ENCODE results near the gene PHF2. TPM values are rescaled to one million over a fixed set of nuclear protein-coding genes. Genes with fewer than 3 reads are reported as not detected.
A peak's percentile ranks its signal among the peaks of the same experiment; 100 is the strongest.

Gene PHF2
- total RNA-seq, 1 experiment from 2014 or later, result 17.4 TPM

DNA sequence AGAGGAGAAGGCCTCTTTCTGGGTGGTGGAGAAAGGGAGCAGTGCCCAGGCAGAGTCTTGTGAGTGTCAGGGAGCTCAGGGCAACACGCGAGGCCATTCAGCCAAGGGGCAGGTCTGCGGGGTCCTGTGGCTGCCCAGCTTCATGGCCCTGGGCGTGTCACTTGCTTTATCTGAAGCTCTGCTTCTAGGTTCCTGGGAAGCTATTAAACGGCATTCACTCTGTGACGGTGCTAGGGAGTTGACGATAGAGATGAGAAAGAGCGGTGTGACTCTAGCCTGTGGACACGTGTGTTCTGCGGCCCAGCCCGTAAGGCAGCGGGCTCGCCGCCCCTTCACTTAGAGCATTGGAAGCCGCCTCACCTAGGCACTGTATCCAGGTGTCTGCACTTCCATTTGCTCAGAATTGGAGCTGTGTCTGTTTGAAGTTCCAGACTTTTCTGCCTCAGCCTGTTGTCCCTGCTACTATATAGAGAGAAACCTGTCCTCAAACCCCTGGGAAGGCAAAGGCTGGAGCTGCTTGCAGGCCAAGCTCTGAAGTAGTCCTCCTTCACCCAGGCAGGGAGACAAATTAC is 88.3 kb downstream of the PHF2 start:
- no peak overlapping the region for H4K8ac ChIP-seq (replicated peaks; ENCODE audit: insufficient read length, low read depth, low read length)
- H3K27ac Mint-ChIP-seq, result peak overlapping the region in 1 of 3 experiments; percentile 49; a peak in 1 of 7 replicates
- no CpG with 5 or more reads among the region's 15 CpGs for WGBS (ENCODE audit: extremely low coverage, insufficient read length, low lambda C conversion rate)
- no peaks in the 10 kb centered on the region for H3K79me1 ChIP-seq (ENCODE audit: insufficient read depth, low read depth, low read length, poor library complexity, severe bottlenecking)
- no peak overlapping the region for H2BK20ac ChIP-seq (ENCODE audit: low read depth, low read length, poor library complexity, severe bottlenecking)
- H2AK5ac ChIP-seq (ENCODE audit: insufficient read length, low read length), result no peak overlapping the region
- no peak overlapping the region for H3K18ac ChIP-seq (ENCODE audit: insufficient read length, low read depth, low read length)
- H2BK5ac ChIP-seq (ENCODE audit: insufficient read length, low read length), result no peak overlapping the region
- TF ChIP-seq, protein P1, sequence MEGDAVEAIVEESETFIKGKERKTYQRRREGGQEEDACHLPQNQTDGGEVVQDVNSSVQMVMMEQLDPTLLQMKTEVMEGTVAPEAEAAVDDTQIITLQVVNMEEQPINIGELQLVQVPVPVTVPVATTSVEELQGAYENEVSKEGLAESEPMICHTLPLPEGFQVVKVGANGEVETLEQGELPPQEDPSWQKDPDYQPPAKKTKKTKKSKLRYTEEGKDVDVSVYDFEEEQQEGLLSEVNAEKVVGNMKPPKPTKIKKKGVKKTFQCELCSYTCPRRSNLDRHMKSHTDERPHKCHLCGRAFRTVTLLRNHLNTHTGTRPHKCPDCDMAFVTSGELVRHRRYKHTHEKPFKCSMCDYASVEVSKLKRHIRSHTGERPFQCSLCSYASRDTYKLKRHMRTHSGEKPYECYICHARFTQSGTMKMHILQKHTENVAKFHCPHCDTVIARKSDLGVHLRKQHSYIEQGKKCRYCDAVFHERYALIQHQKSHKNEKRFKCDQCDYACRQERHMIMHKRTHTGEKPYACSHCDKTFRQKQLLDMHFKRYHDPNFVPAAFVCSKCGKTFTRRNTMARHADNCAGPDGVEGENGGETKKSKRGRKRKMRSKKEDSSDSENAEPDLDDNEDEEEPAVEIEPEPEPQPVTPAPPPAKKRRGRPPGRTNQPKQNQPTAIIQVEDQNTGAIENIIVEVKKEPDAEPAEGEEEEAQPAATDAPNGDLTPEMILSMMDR (conservative IDR thresholded peaks at IDR 0.05), result no peak
- no peaks in the 10 kb centered on the region for H3K4me1 ChIP-seq (ENCODE audit: insufficient read depth, low read length)
- H2BK15ac ChIP-seq (ENCODE audit: low read depth, low read length), result no peak overlapping the region
- H3K23ac ChIP-seq (ENCODE audit: insufficient read length, low read depth, low read length), result no peak overlapping the region
- no peak overlapping the region for H4K5ac ChIP-seq (ENCODE audit: insufficient read length, low read depth, low read length)
- H3K9me3 ChIP-seq (ENCODE audit: control insufficient read depth, low read depth, low read length), result no peaks in the 10 kb centered on the region
- no peak overlapping the region for H2AFZ ChIP-seq (ENCODE audit: low read length)
- no peaks in the 10 kb centered on the region for H3K79me2 ChIP-seq (ENCODE audit: insufficient read depth, low read length)
- no peaks in the 10 kb centered on the region for H4K20me1 ChIP-seq (ENCODE audit: control insufficient read depth, insufficient read depth, insufficient read length)
- no peak overlapping the region for H3K4me3 Mint-ChIP-seq
- H3K56ac ChIP-seq (ENCODE audit: insufficient read length, low read depth, low read length), result no peak overlapping the region
- H3K27ac ChIP-seq (ENCODE audit: insufficient read length, low read depth, low read length), result no peak overlapping the region
- H4K91ac ChIP-seq (ENCODE audit: insufficient read length, low read depth, low read length), result no peak overlapping the region
- H3K4me2 ChIP-seq (ENCODE audit: insufficient read depth, insufficient read length, low read length), result no peak overlapping the region
- H3K4me1 Mint-ChIP-seq, result peaks cover 0 to 11% of the 10 kb centered on the region in 2 experiments; a peak in 2 of 4 replicates
- H3K23me2 ChIP-seq (ENCODE audit: insufficient read length, low read depth, low read length, poor library complexity, severe bottlenecking), result no peaks in the 10 kb centered on the region
- H3K4ac ChIP-seq (ENCODE audit: low read depth, low read length), result no peak overlapping the region
- no peak overlapping the region for H3K9ac ChIP-seq (ENCODE audit: extremely low read depth, insufficient read length, low read length)
- H3T11ph ChIP-seq (ENCODE audit: low read length), result no peak overlapping the region
- H3K9me3 Mint-ChIP-seq, result no peaks in the 10 kb centered on the region
- no peak overlapping the region for H2BK12ac ChIP-seq (ENCODE audit: insufficient read length, low read depth, low read length)
- H3K14ac ChIP-seq (ENCODE audit: insufficient read depth, low read length), result no peak overlapping the region
- H3K36me3 Mint-ChIP-seq (ENCODE audit: insufficient read depth in 1 of 3, low read depth in 3 of 3), result peaks cover 4 to 26% (median 6%) of the 10 kb centered on the region in 3 experiments; a peak in 5 of 7 replicates
- no peaks in the 10 kb centered on the region for H3K27me3 ChIP-seq (ENCODE audit: insufficient read depth, low read length)
- no peak for DNase-seq
- H2BK120ac ChIP-seq (ENCODE audit: low read depth, low read length, poor library complexity, severe bottlenecking), result no peak overlapping the region
- H3K27me3 Mint-ChIP-seq (ENCODE audit: low read depth), result no peaks in the 10 kb centered on the region

Data from H9 (cell line).